ENCODE results near the gene FBXO3.
"Not testable (repeated sequence)": the region's sequence is repeated elsewhere in the genome, so short reads cannot be mapped to it uniquely, and the experiment has no call there.

FBXO3 gene

DNA sequence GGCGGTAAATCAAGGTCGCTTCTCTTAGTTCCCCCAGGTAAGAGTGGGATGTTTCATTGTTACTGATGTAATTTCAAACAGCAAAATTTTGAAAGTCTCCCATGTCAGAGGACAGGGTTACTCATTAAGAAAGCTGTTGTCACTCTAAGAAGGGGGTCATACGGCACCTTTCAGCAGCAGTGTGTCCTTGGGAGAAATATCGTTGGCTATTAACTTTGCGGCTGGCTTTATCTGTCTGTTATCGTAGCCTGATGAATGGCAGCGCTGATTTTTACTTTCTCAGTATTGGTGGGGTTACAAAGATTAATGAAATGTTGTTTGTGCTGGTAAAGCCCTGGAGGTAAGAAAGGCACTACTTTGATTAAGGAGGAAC, 27.5 kb upstream of the FBXO3 start:
- TF ChIP-seq LEF1 (IDR thresholded peaks at IDR 0.05; ENCODE audit: borderline replicate concordance) (no peak), BHLHE40 (IDR thresholded peaks at IDR 0.05; ENCODE audit: borderline replicate concordance) (no peak), NFRKB (IDR thresholded peaks at IDR 0.05) (no peak), FOXM1 (IDR thresholded peaks at IDR 0.05; ENCODE audit: borderline replicate concordance) (no peak), L3MBTL2 (conservative IDR thresholded peaks at IDR 0.05) (no peak), SP1 (IDR thresholded peaks at IDR 0.05) (no peak), CTBP1 (IDR thresholded peaks at IDR 0.05; ENCODE audit: borderline replicate concordance) (no peak), ZNF384 (IDR thresholded peaks at IDR 0.05) (no peak), HDGF (IDR thresholded peaks at IDR 0.05; ENCODE audit: borderline replicate concordance) (no peak), ELF4 (IDR thresholded peaks at IDR 0.05) (no peak), TARDBP (IDR thresholded peaks at IDR 0.05) (no peak), ARNT (IDR thresholded peaks at IDR 0.05) (no peak), FOXK2 (IDR thresholded peaks at IDR 0.05) (no peak), FOXA1 (IDR thresholded peaks at IDR 0.05) (no peak)
- TF ChIP-seq, protein P1, sequence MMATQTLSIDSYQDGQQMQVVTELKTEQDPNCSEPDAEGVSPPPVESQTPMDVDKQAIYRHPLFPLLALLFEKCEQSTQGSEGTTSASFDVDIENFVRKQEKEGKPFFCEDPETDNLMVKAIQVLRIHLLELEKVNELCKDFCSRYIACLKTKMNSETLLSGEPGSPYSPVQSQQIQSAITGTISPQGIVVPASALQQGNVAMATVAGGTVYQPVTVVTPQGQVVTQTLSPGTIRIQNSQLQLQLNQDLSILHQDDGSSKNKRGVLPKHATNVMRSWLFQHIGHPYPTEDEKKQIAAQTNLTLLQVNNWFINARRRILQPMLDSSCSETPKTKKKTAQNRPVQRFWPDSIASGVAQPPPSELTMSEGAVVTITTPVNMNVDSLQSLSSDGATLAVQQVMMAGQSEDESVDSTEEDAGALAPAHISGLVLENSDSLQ (IDR thresholded peaks at IDR 0.05) = no peak
- POLR2A ChIA-PET = interaction anchor here (0.9 to 1.6 kb wide), 7 partner anchors 18 to 100 kb away, joined by 3 to 9 read pairs (median 4); partner anchors contain the start of genes CD59 and FBXO3
- CTCF ChIA-PET = no interaction called here
- DNase-seq (ENCODE audit: extremely low spot score) = no peak

DNA sequence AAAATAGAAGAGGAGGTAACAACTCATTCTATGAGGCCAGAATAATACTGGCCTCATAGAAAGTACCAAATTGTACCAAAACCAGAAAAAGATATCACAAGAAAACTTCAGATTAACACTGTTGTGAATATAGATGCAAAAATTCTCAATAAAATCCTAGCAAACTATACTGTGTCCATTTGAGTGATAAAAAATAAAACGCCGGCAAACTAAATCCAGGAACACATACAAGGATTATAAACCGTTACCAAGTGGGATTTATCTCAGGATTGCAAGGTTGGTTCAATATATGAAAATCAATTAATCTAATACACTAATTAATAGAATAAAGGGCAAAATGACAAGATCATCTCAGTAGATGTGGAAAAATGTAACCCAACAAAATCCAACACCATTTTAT, 23.6 kb upstream of the FBXO3 start:
- ChIA-PET POLR2A (no interaction called here), CTCF (no interaction called here)
- no peak for DNase-seq (ENCODE audit: extremely low spot score)
- TF ChIP-seq CTBP1 (IDR thresholded peaks at IDR 0.05; ENCODE audit: borderline replicate concordance) = no peak
- TF ChIP-seq ARNT (IDR thresholded peaks at IDR 0.05) = no peak
- no peak for TF ChIP-seq L3MBTL2 (conservative IDR thresholded peaks at IDR 0.05)
- TF ChIP-seq BHLHE40 (IDR thresholded peaks at IDR 0.05; ENCODE audit: borderline replicate concordance) = no peak
- TF ChIP-seq TARDBP (IDR thresholded peaks at IDR 0.05) = no peak
- TF ChIP-seq SP1 (IDR thresholded peaks at IDR 0.05) = no peak
- no peak for TF ChIP-seq SUZ12 (IDR thresholded peaks at IDR 0.05)
- no peak for TF ChIP-seq FOXM1 (IDR thresholded peaks at IDR 0.05; ENCODE audit: borderline replicate concordance)
- TF ChIP-seq ZNF384 (IDR thresholded peaks at IDR 0.05) = no peak
- TF ChIP-seq NFRKB (IDR thresholded peaks at IDR 0.05) = no peak
- TF ChIP-seq, protein P1 (IDR thresholded peaks at IDR 0.05) = no peak
- no peak for TF ChIP-seq FOXA1 (IDR thresholded peaks at IDR 0.05)
- no peak for TF ChIP-seq ELF4 (IDR thresholded peaks at IDR 0.05)
- TF ChIP-seq HDGF (IDR thresholded peaks at IDR 0.05; ENCODE audit: borderline replicate concordance) = no peak
- TF ChIP-seq FOXK2 (IDR thresholded peaks at IDR 0.05) = no peak
- no peak for TF ChIP-seq LEF1 (IDR thresholded peaks at IDR 0.05; ENCODE audit: borderline replicate concordance)

GRCh38 chr11:33790040-33790439, 15.7 kb upstream of the FBXO3 start:
- POLR2A ChIA-PET = interaction anchor here (1.1 to 1.5 kb wide), 2 partner anchors 13 to 17 kb away, joined by 3 read pairs; no protein-coding TSS in a partner anchor
- TF ChIP-seq NFRKB (IDR thresholded peaks at IDR 0.05) = no peak
- TF ChIP-seq SUZ12 (IDR thresholded peaks at IDR 0.05) = no peak
- TF ChIP-seq ARNT (IDR thresholded peaks at IDR 0.05) = no peak
- no peak for TF ChIP-seq FOXM1 (IDR thresholded peaks at IDR 0.05; ENCODE audit: borderline replicate concordance)
- CTCF ChIA-PET = interaction anchor here (0.9 kb wide), 1 partner anchor 74 kb away, joined by 4 read pairs; no protein-coding TSS in a partner anchor
- DNase-seq (ENCODE audit: extremely low spot score) = no peak

GRCh38 chr11:33788095-33788494, 13.8 kb upstream of the FBXO3 start:
- DNase-seq (ENCODE audit: extremely low spot score); CTCF ChIA-PET; POLR2A ChIA-PET: not testable (repeated sequence)

DNA sequence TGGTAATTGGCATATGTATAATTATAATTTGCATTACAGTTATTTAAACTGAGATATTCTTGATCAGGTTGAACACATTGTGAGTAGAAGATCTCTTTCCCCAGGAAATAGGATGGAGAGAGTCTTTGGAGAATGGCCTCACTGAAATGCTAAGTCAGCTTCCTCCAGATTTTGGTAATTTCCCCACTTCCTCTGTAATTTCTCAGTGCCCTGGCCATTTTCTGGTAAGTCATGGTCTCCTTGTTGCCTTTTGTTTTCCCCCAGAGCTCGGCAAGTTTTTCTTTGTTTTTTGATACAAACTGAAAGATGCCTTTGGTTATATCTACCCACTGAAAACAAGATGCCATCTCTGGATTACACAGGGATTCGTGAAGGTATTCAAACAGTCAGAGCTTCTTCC, 12.8 kb upstream of the FBXO3 start:
- no peak for DNase-seq (ENCODE audit: extremely low spot score)
- CTCF ChIA-PET = no interaction called here
- TF ChIP-seq LEF1 (IDR thresholded peaks at IDR 0.05; ENCODE audit: borderline replicate concordance) (no peak), CTBP1 (IDR thresholded peaks at IDR 0.05; ENCODE audit: borderline replicate concordance) (no peak), HDGF (IDR thresholded peaks at IDR 0.05; ENCODE audit: borderline replicate concordance) (no peak), SUZ12 (IDR thresholded peaks at IDR 0.05) (no peak), FOXM1 (IDR thresholded peaks at IDR 0.05; ENCODE audit: borderline replicate concordance) (no peak), BHLHE40 (IDR thresholded peaks at IDR 0.05; ENCODE audit: borderline replicate concordance) (no peak), FOXA1 (IDR thresholded peaks at IDR 0.05) (no peak), FOXK2 (IDR thresholded peaks at IDR 0.05) (no peak), ARNT (IDR thresholded peaks at IDR 0.05) (no peak), ELF4 (IDR thresholded peaks at IDR 0.05) (no peak), TARDBP (IDR thresholded peaks at IDR 0.05) (no peak), SP1 (IDR thresholded peaks at IDR 0.05) (no peak)
- TF ChIP-seq, protein P1 (IDR thresholded peaks at IDR 0.05) = no peak
- POLR2A ChIA-PET = interaction anchor here (1.0 kb wide), 1 partner anchor 16 kb away, joined by 3 read pairs; no protein-coding TSS in a partner anchor

- ChIA-PET CTCF (no interaction called here), POLR2A (no interaction called here)
- no peak for DNase-seq (ENCODE audit: extremely low spot score)
- TF ChIP-seq FOXA1 (IDR thresholded peaks at IDR 0.05) (no peak), ELF4 (IDR thresholded peaks at IDR 0.05) (no peak), ZNF384 (IDR thresholded peaks at IDR 0.05) (no peak), CTBP1 (IDR thresholded peaks at IDR 0.05; ENCODE audit: borderline replicate concordance) (no peak), HDGF (IDR thresholded peaks at IDR 0.05; ENCODE audit: borderline replicate concordance) (no peak), SP1 (IDR thresholded peaks at IDR 0.05) (no peak), SUZ12 (IDR thresholded peaks at IDR 0.05) (no peak), LEF1 (IDR thresholded peaks at IDR 0.05; ENCODE audit: borderline replicate concordance) (no peak), L3MBTL2 (conservative IDR thresholded peaks at IDR 0.05) (no peak), BHLHE40 (IDR thresholded peaks at IDR 0.05; ENCODE audit: borderline replicate concordance) (no peak), NFRKB (IDR thresholded peaks at IDR 0.05) (no peak), FOXK2 (IDR thresholded peaks at IDR 0.05) (no peak), TARDBP (IDR thresholded peaks at IDR 0.05) (no peak), ARNT (IDR thresholded peaks at IDR 0.05) (no peak), FOXM1 (IDR thresholded peaks at IDR 0.05; ENCODE audit: borderline replicate concordance) (no peak)
- TF ChIP-seq, protein P1 (IDR thresholded peaks at IDR 0.05) = no peak
Observed at GRCh38 chr11:33785609-33786008, 11.3 kb upstream of the FBXO3 start.
